GM12873 (cell line): ENCODE data around the gene UGT1A6.

Source experiments
- TF ChIP-seq, protein P1 (sequence below): IDR thresholded peaks from 2 replicates; pipeline ENCODE4 v1.5.1; 2012; ENCODE audit warnings: low read depth, mild to moderate bottlenecking, moderate library complexity, low read length, control low read depth; ENCODE audit not compliant: insufficient read depth; ENCODE audit errors: missing control alignments

UGT1A6 gene

DNA sequence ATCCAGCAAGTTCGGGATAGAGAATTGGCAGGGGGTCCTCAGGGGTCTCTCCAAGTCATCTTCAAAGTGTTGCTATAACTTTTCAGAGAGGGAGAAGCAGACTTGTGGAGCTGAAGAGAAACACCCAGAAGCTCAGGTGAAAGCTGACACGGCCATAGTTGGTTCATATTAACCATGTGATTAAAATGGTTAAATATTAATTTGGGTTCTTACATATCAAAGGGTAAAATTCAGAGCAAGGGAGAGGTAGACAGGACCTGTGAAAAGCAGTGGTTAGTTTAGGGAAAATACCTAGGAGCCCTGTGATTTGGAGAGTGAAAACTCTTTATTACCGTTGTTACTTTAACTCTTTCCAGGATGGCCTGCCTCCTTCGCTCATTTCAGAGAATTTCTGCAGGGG is at the start of gene UGT1A6:
UGT1A6 (plus strand) TSS at position 243 of the 400 bp plus-strand sequence; CDS start at position 358, 115 bp downstream.
- TF ChIP-seq, protein P1, sequence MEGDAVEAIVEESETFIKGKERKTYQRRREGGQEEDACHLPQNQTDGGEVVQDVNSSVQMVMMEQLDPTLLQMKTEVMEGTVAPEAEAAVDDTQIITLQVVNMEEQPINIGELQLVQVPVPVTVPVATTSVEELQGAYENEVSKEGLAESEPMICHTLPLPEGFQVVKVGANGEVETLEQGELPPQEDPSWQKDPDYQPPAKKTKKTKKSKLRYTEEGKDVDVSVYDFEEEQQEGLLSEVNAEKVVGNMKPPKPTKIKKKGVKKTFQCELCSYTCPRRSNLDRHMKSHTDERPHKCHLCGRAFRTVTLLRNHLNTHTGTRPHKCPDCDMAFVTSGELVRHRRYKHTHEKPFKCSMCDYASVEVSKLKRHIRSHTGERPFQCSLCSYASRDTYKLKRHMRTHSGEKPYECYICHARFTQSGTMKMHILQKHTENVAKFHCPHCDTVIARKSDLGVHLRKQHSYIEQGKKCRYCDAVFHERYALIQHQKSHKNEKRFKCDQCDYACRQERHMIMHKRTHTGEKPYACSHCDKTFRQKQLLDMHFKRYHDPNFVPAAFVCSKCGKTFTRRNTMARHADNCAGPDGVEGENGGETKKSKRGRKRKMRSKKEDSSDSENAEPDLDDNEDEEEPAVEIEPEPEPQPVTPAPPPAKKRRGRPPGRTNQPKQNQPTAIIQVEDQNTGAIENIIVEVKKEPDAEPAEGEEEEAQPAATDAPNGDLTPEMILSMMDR = no peak

DNA sequence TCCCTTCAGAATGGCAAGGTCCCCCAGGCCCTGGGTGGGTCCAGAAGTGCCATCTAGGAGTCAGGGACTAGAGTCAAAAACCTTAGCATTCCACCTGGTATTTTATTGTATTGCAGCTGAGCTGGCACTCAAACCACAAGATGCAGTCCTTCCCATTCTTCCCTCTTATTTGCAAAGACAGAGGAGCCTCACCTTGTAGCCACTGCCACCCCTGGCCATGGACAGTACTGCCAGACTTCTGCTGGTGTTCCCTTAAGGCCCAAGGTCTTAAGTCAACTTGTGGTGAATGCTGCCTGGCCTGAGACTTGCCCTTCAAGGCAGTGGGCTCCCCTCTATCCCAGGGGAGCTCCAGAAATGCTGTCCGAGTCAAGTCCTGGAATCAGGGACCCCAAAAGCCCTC is 49.6 kb upstream of the UGT1A6 start:
- TF ChIP-seq, protein P1 = peak; percentile 46

DNA sequence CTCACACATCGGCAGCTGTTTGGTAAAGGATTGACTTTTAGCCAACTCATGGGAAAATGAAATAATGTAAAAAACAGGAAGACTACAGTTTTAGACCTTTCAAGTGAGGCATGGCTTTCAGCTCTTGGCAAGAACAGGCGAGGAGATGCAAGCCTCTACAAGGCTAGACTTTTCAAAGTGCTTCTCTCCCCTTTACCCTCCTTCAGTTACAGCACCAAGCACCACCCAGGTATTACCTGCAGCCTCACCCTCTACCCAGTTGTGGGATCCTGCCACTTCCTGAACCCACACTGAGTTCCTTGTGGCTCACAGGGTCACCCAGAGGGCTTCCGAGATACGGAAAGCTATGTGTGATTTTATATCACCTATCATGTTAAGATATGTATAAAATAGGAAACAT is 41.7 kb upstream of the UGT1A6 start:
- TF ChIP-seq, protein P1 = no peak

DNA sequence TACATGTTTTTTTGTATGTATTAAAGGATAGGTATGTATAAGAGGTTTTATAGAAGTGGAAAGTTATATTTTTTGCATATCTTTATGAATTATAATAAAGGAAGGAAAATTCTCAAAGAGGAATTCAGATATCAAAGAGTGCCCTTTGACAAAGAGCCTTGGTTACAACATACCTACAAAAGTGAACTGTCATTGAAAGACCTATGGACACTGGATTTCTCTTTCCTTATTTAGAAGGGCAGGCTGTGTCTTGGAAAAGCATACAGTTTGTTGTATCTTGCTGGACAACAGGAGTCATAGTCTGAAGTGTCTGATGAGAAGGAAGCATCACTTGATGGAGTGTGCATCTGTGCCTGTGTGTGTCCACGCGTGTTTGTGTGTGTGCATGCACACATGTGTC is 41.3 kb upstream of the UGT1A6 start:
- TF ChIP-seq, protein P1 = no peak

DNA sequence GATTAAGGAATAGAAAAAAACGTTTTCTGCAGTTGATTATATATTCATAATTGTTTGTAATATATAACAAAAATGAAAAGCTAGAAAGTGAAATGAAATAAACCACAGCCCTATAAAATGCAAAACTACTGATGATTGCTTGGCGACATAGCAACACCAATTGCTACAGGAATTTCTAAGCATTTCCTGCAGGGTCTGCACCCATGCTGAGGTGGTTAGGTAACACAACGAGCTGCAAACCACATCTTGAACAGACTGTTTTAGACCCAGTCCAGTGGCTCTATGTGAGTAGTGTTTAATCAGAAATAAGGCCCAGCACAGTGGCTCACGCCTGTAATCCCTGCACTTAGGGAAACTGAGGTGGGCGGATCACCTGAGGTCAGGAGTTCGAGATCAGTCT is 38.2 kb upstream of the UGT1A6 start:
- TF ChIP-seq, protein P1 = no peak

DNA sequence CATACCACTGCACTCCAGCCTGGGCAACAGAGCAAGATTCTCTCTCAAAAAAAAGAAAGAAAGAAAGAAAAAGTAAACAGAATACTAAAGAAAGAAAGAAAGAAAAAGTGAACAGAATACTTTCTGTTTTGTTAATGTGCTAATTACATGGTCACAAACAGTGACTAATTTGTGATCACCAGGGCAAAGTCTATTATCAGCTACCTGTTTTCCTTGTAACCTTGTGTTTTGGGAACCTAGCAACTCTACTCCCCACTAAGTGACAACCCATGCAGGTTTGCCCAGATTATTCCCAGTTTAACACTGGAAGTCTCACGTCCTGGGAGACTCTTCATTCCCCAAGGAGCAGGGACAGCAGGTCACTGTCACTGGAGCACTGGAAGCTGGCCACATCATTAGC is 37.6 kb upstream of the UGT1A6 start:
- TF ChIP-seq, protein P1 = no peak

DNA sequence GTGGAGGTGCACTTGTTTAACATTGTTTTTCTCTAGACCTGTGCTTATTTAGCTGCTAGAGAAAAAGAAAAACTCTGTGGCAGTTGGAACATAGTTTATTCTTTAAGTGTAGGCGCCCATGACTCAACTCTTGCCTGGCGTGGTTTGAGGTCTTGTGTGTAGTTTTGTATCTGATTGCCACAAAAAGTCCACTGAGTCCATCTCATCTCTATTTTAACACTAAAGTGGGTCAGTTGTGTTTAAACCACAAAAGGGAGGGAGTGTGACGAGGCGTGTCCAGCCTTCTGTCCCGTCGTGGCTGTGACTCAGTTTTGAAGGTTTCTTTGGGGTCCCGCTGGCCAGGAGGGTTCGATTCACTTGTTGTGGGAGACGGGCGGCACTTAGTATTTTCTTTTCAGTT is 36.2 kb upstream of the UGT1A6 start:
- TF ChIP-seq, protein P1 = no peak

DNA sequence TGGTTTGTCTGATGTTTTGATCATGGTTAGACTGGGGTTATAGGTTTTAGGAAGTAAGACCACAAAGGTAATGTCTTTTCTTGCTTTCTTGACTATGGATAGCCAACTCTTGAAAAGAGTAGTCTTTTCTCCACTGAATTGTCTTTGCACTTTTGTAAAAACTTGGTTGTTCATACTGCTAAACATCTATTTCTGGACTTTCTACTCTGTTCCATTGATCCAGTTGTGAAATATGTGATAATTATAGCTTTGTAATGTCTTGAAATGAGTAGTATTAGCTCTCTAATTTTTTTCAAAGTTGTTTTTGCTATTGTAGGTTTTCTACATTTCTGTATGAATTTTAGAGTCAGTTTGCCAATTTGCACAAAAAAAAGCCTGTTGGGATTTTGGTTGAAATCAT is 34.1 kb upstream of the UGT1A6 start:
- TF ChIP-seq, protein P1 = no peak
